ENCODE data around the gene B3GNT7.

DNA sequence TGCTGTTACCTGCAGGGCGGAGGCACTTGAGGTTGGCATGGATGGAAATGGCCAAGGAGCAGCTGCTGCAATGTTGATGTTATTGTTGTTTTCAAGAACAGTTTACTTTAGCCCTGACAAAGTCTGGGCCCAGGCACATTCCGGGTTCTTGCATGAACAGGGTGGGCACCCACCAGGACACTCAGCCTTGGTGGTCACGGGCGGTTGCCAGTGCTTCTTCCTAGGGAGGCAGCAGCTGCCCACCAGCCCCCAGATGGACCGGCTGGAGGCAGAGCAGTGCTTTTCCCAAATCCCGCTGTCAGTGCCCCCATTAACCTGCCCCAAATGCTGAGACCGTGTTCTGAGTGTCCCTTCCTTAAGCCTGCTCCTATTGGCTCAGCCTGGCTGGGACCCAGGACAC lies 38.5 kb upstream of the B3GNT7 start:
- TF ChIP-seq, protein P1, sequence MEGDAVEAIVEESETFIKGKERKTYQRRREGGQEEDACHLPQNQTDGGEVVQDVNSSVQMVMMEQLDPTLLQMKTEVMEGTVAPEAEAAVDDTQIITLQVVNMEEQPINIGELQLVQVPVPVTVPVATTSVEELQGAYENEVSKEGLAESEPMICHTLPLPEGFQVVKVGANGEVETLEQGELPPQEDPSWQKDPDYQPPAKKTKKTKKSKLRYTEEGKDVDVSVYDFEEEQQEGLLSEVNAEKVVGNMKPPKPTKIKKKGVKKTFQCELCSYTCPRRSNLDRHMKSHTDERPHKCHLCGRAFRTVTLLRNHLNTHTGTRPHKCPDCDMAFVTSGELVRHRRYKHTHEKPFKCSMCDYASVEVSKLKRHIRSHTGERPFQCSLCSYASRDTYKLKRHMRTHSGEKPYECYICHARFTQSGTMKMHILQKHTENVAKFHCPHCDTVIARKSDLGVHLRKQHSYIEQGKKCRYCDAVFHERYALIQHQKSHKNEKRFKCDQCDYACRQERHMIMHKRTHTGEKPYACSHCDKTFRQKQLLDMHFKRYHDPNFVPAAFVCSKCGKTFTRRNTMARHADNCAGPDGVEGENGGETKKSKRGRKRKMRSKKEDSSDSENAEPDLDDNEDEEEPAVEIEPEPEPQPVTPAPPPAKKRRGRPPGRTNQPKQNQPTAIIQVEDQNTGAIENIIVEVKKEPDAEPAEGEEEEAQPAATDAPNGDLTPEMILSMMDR (IDR thresholded peaks at IDR 0.05) = no peak
- TF ChIP-seq ZFX (IDR thresholded peaks at IDR 0.05; ENCODE audit: borderline replicate concordance) = no peak

All from 22Rv1 (cell line).